HL-60/S4 treated with phorbol 12-myristate 13-acetate at 8.2 ng/mL for 4 days and 3 days (cell line): Measurements from ENCODE around the gene ANTXR1.

ENCODE experiments used
- in situ Hi-C: fragments of 300-500 bp; cut with MboI; formaldehyde crosslinking; loops from 2 replicates; pipeline ENCODE4 v1.15.0; 2022; ENCODE audit warnings: low sequenced_read_pairs

The ANTXR1 gene

DNA sequence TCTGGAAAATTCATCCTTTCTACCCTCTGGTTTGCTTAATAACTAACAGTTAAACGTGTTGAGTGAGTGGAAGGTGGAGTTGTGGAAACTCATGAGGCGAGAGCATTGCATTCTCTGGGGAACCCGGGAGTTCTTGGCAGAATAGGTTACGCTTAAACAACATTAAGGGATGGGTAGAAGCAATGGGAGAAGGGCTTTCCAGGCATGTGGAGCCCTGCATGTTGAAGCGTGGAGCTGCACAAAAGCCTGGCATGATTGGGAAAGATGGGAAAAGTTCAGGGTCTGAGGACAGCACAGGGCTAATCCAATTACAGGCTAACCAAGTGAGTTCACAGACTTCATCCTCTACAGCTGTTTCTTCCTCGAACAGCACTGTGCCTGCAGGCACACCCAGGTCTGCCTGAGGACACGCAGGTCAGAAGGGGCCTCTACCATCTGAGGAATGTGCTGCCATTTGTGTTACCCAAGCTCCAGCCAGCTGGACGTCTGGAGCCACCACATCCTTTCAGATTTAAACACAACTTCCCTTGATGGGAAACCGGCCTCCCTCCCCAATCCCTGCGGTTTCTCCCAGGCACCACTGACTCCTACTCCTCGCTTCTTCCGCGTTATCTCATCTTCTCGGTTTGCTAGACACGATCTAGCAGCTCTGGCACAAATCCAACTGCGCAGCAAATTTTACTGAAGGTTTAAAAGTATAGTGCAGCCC, 164.2 kb downstream of the ANTXR1 start:
- in situ Hi-C loops = no loop called here

DNA sequence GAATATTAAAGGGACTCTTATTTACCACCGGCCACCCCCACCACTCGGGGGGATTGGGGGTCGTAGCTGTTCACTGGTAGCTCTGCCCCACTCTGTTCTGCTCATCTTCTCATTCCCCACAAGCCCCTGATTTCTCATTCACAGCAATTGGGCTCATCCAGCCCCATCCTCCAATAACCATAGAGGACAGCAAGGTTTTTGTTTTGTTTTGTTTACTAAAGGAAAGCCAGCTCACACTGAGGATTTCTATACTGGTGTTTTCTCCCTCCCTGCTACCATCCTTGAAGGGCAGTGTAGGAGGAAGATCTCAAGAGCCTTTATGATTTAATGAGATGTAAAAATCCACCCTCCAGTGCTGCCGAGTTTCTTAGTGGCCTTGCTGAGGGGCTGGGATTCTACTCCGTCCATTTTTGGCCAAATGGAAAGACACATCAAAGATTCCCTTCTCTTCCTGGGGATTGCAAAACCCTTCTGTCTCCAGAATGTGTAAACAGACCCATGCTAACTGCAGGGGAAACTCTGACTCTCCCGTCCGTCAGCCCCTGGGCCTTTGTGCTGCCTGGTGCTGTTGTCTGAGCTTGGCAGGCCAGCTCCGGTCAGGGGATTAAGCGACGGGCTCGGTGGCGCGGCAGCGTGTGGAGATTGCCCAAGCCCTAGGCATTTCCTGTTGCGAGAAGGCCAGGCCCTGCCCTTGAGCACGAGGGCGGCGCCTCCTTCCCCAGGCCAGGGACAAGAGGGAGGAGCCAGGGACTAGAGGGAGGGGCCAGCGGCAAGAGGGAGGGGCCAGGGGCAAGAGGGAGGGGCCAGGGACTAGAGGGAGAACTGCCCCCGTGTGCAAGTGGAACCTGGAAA, 165.0 kb downstream of the ANTXR1 start:
- in situ Hi-C loops = no loop called here

DNA sequence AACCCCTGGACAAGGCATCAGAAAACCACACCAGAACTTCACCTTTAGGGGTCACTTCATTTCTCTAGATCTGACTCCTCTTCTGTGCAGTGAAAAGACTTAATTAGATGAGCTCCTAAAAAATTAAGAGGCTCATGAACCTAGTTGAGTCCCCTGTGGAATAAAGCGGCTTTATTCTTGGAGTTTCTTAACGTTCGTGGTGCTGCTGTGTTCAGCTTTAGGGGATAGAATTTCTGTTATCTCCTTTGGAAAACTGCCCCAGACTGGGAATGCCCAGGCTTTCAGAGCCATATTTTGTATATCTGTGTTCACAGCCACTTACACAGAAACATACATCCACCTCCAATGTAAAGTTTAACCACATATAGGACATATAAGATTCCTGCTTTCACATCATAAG, 165.8 kb downstream of the ANTXR1 start:
- in situ Hi-C loops = no loop called here

DNA sequence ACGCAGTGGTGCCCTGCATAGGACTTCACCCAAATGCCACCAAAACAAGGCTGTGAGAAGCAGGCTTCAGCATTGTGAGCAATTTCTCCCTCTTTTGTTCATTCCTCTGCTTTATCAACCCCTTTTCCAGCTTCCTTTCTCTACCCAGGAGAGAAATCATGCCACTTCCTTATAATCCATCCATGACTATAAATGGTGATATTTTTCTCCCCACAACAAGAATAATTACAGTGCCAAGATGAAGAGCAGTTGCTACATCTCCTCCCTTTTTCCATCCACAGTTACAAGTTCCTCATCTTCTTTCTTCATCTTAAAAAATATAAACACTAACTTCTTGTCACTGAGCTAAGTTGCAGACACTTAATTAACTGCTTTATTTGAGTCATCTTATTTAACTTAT, 167.2 kb downstream of the ANTXR1 start:
- in situ Hi-C loops = no loop called here

DNA sequence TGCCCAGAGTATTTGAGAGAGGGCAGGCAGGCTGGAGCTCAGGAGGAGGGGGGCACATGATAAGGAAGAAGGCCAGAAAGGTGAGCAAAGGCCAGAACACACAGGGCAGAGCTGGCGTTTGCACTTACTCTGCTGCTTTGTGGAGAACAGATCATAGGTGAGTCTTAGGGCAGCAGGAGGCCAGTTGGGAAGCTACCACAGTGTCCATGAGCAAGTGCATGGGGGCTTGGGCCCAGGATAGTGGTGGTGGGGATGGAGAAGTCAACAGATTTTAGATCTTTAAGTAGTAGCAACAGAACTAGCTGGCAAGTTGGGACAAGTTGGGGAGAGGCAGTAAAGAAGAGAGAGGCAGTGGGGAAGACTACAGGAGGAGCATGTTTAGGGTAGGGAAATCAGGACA, 168.0 kb downstream of the ANTXR1 start:
- in situ Hi-C loops = no loop called here

DNA sequence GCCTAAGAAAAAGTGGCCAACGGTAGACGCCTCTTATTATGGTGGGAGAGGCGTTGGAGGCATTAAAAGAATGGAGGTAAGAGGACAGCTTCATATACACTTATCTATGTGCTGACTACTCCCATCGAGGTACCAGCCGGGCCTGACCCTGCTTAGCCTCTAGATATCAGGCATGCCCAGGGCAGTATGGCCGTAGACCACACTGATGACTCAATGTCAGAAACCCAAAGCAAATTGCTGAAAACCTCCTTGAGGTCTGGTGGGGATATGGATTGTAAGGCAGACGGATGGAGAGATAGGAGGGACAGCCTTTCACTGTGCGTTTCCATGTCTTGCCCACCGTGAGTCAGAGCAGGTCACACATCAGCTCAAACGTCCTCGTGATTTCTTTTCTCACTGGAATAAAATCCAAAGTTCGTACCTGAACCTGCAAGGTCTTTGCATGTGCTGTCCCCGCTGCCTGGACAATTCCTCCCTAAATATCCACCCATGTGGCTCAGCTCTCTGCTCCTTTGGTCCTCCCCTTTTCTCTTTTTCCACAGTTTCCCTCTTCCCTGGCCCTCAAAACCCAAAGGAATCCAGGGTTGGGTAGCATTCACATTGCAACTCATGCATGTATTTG, 168.9 kb downstream of the ANTXR1 start:
- in situ Hi-C loops = no loop called here

DNA sequence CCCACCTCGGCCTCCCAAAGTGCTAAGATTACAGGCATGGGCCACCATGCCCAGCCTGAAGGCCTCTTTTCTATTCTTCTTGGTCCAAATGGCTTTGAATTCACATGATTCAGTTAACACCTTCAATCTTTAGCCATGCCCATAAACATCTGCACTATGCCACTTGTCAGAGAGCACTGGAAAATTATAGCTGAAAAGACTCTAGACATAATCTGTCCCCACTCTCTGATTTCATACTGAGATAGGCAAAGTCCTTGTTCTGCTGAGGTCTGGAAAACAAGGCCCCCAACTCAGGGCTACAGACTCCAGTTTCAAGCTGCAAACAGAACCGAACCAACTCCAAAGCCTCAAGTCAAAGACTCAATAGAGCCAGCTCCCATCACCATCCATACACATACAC, 170.7 kb downstream of the ANTXR1 start:
- in situ Hi-C loops = no loop called here

DNA sequence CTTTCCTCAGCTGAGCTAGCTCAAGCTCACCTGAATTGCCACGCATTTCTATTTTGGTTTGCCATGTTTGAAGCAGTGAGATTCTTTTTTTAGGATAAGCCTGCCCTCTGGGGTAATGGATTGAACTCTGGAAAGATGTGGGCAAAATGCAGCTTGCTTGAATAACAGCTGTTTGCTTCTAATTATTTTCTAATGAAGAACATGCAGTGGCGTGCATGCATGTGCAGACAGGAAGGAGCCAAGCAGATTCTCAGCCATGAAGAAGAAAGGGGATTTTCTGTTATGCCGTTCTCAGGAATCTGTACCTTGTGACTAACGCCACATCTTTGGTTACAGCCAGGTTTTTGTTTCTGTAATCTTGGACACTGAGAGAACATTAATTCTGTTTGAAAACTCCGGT, 171.2 kb downstream of the ANTXR1 start:
- in situ Hi-C loops = no loop called here

DNA sequence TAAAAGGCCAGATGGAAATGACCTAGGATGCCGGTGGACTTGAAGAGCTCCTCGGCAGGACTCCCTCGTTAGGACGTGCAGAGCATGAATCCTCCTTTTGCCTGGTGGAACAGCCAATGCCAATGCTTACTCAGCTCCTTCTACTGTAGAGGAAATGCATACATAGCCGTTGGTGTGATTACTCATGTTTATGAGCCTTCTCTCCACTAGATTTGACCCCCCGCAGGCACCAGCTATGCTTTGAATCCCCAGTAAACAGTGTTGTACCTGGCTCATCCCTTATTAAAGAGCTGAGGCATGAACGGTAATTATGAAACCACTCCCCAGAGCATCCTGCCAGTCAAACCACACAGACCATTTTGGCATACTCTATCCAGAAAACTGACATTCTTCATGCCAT, 172.8 kb downstream of the ANTXR1 start:
- in situ Hi-C loops = no loop called here

DNA sequence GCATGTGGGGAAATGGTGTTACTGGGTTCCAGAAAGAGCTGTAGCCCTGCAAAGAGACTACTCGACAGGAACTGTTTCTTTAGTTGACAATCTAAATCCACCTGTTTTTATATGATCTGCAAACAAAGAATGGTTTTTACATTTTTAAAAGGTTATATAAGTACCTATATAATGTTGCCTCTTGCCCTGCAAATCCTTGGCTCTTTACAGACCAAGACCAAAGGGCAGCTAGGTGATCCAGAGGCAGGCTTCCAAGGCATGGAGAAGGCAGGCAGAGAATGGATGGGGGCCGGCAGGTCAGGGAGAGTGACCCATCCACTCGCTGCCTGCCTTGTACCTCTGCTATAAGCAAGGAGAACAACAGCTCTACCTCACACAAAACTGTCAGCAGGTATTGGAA, 173.6 kb downstream of the ANTXR1 start:
- in situ Hi-C loops = no loop called here

DNA sequence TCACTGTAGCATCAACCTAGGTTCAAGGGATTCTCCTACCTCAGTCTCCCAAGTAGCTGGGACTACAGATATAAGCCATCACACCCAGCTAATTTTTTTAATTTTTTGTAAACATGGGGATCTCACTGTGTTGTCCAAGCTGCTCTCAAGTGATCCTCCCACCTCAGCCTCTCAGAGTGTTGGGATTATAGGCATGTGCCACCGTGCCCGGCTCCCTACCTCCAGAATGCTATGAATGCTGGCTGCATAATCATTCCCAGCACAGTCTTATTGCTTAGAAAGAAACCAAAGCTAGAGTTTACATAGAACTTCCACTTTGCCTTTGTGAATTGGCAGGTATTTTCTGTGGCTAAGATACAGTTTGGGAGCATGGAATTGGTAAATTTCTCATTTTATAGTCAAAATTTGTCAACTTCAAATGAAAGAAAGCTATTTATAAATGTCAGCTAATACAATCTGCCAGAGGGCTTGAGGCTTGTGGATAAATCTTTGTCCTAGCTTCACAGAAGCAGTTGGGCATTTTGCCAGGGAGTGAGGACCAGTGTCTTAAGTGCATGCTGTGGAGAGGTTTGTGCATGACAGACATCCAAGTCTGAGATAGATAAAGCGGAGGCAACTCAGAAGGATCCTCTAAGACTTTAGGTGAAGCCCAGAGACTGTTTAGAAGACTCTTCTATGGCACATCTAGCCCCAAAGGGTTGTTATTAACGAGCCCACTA, 175.4 kb downstream of the ANTXR1 start:
- in situ Hi-C loops = no loop called here

DNA sequence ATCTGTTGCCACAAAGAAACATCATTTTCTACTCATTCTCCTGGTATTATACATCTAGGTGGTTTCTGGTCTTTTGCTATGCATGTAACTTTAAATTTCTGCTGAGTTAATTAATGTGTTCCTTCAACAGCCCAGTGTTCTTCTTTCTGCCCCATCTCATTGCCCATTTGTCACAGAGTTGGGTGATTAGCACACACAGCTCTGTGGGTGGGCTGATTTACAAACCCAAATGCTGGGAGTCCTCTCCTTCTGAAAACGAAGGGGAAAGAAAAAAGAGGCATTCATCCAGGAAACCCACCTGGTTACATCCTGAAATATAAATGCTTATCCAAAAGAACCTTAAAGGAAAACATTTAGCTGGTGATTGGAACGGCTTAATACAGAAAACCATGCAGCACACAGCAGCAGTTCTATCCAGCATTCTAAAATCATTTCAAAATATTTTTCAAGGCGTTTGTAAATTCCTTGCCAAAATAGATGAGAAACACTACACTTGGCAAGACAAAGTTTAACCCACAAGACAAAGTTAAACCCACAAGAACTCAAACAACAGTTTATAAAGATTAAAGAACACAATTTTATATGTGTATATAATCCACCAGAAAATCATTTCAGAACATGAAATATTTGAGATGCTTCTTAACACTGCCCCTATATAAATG, 177.9 kb downstream of the ANTXR1 start:
- in situ Hi-C loops = no loop called here

DNA sequence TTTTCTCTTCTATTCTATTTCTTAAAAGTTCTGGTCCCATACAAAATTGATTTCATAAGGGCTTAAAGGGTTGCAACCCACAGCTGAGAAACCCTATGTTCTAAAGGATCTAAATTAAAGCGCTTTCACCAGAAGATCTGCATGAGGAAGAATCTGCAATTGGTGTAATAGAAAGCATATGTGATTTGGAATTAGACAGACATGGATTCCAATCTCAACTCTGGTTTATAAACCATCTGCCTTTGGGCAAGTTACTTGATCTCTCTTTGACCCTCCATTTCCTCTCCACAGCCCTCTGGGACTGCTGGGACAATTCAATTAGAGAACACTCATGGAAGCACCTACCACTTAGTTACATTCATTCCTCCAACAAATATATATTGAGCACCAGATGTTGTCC, 178.7 kb downstream of the ANTXR1 start:
- in situ Hi-C loops = no loop called here

DNA sequence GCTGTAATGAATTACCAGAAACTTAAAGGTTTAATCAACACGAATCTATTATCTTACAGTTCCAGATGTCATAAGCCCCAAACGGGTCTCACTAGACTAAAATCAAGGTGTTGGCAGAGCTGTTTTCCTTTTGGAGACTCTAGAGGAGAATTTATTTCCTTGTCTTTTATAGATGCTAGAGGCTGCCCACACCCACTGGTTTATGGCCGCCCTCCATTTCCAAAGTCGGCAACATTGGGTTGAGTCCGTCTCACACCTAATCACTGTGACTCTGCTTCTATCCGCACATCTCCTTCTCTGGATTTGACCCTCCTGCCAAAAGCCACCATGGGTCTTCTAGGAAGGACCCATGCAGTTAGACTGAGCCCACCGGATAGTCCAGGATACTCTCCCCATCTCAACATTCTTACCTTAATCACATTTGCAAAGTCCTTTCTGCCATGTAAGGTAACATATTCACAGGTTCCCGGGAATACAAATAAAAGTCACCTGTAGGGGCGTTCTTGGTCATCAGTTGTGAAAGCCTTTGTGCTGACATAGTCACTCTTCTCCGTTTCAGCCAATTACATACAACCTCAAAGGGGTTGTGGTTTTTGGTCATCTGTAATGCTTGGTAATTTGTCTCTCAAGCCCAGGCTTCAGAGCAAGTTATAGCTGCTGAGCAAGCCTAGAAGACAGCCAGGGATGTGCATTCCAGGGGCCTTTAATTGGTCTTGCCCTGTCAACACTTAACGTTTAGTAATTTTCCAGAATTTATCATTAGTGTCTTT, 179.4 kb downstream of the ANTXR1 start:
- in situ Hi-C loops = no loop called here

DNA sequence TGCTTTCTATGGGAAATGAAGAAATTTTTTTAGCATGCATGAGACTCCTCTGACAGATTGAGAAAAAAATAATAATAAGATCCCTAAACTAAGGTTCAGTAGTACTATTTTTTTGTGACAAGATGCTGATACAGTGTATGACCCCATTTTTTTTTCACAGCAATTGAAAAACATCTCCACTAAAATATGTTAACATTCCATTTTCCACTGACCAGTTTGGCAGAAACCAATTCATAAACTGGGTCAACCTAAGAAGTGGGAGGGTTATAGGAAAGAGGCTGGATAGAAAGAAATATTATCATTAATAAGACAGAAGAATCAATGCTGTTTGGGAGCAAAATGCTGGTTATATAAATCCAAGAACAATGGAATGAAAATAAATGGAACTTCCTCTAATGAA, 182.7 kb downstream of the ANTXR1 start:
- in situ Hi-C loops = no loop called here

DNA sequence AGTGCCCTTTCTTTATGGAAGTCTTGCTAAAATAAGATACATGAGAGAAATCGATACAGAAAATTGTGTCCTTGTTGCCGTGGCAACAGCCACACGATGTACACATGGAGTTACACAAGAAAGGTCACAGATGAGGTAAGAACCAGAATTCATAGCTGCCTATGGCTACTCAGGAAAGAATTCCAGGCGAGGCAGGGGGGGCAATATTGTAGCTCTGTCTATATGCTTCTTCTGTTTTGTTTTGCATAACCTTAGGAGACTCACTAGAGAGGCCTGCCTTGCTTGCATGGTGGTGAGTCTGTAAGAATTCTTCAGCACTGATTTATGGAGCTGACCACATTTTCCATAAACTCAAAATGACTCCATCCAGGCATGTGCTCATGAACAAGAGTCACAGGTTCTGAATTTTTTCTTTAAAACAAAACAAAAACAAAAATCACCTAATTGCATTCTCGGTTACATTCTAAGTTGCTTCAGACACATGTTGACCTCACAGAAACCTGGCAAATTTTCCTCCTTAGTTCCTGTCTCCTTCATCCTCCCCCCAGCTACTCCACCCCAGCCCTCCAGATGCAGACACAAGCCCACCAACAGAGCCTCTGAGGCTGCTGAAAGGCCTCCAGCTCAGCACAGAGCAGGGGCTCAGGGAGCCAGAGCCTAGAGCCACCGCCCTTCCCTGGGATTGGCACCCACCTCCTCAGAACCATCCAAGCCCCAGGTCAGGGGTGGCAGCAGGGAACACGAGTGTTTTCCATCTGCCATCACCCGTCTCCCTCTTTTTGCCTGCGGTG, 183.5 kb downstream of the ANTXR1 start:
- in situ Hi-C loops = no loop called here

DNA sequence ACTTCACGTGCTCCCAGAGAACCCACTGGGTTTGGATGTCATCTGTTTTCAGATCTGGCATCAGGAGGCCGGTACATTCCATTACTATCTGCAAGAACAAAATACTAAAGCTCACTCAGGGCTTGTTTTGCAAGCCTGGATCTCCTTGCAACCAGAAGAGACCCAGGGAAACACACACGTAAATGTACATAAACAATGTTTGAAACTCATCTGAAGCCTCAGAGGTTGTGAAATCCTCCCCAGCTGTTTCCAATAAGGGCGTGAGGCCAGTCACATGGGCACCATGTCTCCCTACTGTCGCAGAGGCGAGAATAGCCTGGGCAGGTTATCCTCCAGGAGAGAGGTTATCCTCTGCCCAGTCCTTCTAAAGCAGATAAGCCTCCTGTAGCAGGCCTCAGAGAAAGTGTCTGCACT, 187.1 kb downstream of the ANTXR1 start:
- in situ Hi-C loops = no loop called here

DNA sequence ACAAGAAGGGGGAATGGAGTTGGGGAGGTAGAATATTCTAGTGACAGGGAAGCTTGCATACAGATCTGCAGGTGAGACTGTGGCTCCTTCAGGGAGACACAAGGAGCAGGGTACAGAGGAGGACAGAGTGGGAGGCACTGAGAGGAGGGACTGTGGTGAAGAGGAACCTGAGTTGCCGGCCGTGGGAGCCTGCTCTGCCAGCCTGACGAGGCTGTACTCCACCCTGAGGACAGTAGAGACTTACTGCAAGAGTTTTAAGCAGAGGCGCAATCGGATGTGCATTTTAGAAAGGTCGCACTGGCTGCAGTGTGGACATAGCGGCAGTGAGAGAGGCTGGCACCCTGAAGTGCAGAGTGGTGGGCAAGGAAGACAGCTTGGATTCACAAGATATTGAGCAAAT, 188.3 kb downstream of the ANTXR1 start:
- in situ Hi-C loops = no loop called here

DNA sequence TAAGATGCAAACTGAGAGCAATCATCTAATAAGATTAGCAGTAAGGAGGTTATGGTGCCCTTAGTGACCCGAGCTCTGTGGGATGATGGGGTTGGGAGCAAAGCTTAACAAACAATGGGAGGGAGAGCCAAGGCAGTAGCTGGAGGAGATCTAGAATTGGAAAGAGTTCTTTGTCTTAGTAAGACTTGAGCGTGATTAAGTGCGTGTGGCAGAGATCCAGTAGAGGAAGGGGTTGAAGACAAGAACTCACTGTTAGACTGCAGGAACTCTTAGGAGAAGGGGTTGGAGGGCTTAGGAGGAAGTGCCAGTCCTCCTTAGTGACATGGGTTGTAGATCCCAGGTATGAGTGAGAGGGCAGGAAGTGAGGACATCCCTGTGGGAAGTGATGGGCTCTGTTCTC, 189.3 kb downstream of the ANTXR1 start:
- in situ Hi-C loops = no loop called here
